Right lobe of liver (tissue), 6 donors: ENCODE measurements around the gene ZNF576. TPM values are rescaled to one million over a fixed set of nuclear protein-coding genes. Genes with fewer than 3 reads are reported as not detected.

Source experiments
- ATAC-seq, 4 donors: fragments of 200-7000 bp; cut with Tn5 transposase; one replicate each; pipeline ENCODE4 v1.9.1; 2020; ENCODE audit warnings: mild to moderate bottlenecking in 4 of 4, moderate library complexity in 4 of 4
- DNase-seq, 3 donors: peaks; one replicate each; pipeline ENCODE4 v3.0.0-alpha.2; 2020
- H3K27ac ChIP-seq, 3 donors: fragments of 200-600 bp; one replicate each; pipeline ENCODE4 v1.8.0; 2022
- H3K27me3 ChIP-seq, 2 donors: fragments of 200-600 bp; one replicate each; pipeline ENCODE4 v1.8.0; 2022
- H3K36me3 ChIP-seq, 4 donors: fragments of 200-600 bp; sonication (generic) in 1 of 4; one replicate each; pipeline versions ENCODE4 v1.5.1 to v1.8.0; 2017 to 2022; ENCODE audit warnings: control low read depth in 1 of 4
- H3K4me1 ChIP-seq, 4 donors: fragments of 200-600 bp; sonication (generic) in 1 of 4; one replicate each; pipeline versions ENCODE4 v1.5.1 to v1.8.0; 2017 to 2022; ENCODE audit warnings: control low read depth in 1 of 4
- H3K4me3 ChIP-seq, 3 donors: fragments of 200-600 bp; one replicate each; pipeline ENCODE4 v1.8.0; 2022
- H3K9me3 ChIP-seq, 4 donors: fragments of 200-600 bp; sonication (generic) in 1 of 4; one replicate each; pipeline versions ENCODE4 v1.5.1 to v1.8.0; 2017 to 2022; ENCODE audit warnings: control low read depth in 1 of 4
- POLR2A ChIP-seq: fragments of 450-650 bp; IDR thresholded peaks from one replicate; pipeline ENCODE4 v1.6.1; 2017; ENCODE audit warnings: antibody characterized with exemption, mild to moderate bottlenecking
- WGBS: methylation state at CpG from one replicate; pipeline ENCODE4 v1.1.6; 2018; ENCODE audit warnings: low coverage, low lambda C conversion rate; ENCODE audit not compliant: insufficient coverage; ENCODE audit errors: missing lambda C conversion rate; 5-methylcytosine and 5-hydroxymethylcytosine counted together
- intact Hi-C, 2 donors: fragments of 100-400 bp; cut with DNase I; formaldehyde crosslinking; loops; one replicate each; pipeline versions ENCODE4 v1.11.2 to v1.14.1; 2022
- total RNA-seq, 6 experiments: library from RNA; depleted of rRNA in 2 of 6; stranded (reverse); fragments of >200 nt in 2 of 6; fragmentation: NEBNext Ultra II Directional in 3 of 6; extraction: Animal tissue kit (Norgen Biotek cat#: 25700) in 3 of 6; gene quantifications; one replicate each; pipeline versions ENCODE4 v1.1.0 to v1.2.4, GENCODE V29; 2016 to 2023
- TF ChIP-seq, protein P1 (sequence below), 4 donors: fragments of 200-600 bp in 3 of 4; fragments of 450-650 bp in 1 of 4; IDR thresholded peaks; one replicate each; pipeline versions ENCODE4 v1.5.1 to v1.8.0; 2016 to 2022; ENCODE audit warnings: antibody characterized with exemption in 4 of 4, mild to moderate bottlenecking in 2 of 4
- donor health status: DM: no; HTN: yes; CAD: no.
- donor health status: DM: no; HTN: no; CAD: no.
- donor health status: DM: no; HTN: no; CAD: no.
- donor health status: DM: no; HTN: yes; CAD: no.
- donor health status: DM: no; HTN: yes; CAD: no.

Gene ZNF576
- total RNA-seq, 6 experiments from 2014 or later: 7.7 to 15.8 (median 10.3) TPM

DNA sequence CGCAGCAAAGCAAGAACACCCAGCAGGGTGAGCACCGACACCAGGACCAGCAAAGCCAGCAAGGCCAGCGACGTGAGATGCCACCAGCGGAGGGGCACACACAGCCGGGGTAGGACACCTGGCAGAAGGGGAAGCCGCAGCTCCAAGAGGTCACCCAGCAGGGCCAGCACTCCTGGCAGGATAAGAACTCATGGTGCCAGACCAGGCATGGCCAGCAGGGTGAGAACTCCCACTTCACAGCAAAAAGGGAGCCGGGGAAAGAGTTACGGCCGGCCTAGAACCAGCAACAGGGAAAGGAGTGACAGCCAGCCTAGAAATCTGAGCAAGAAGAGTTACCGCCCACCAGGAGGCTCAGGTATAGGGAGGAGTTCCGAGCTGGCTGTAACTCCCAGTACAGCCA, 16.0 kb downstream of the ZNF576 start:
- intact Hi-C loops: no loop called here
- no peak for ATAC-seq

DNA sequence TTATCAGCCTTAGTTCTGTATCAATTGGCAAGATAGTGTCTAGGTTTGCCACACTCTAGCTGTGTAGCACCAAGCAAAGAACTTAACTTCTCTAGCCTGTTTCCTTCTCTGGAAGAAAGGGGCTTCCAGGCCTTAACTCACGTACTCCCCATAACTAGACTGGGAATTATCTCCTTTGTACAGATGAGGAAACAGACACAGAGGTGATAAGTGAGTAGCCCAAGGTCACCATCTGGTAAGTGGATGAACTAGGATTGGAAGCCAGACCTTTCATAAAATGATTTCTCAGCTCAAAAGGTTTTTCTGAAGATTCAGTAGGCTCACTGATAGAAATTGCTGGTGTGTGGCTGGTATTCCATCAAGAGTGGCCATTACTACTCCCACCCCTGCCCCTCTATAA, 19.9 kb downstream of the ZNF576 start:
- peaks cover 0 to 4% (median 0%) of the 10 kb centered on the region in 4 donors for H3K4me1 ChIP-seq
- H3K9me3 ChIP-seq: no peaks in the 10 kb centered on the region
- no peak for TF ChIP-seq POLR2A
- TF ChIP-seq, protein P1, sequence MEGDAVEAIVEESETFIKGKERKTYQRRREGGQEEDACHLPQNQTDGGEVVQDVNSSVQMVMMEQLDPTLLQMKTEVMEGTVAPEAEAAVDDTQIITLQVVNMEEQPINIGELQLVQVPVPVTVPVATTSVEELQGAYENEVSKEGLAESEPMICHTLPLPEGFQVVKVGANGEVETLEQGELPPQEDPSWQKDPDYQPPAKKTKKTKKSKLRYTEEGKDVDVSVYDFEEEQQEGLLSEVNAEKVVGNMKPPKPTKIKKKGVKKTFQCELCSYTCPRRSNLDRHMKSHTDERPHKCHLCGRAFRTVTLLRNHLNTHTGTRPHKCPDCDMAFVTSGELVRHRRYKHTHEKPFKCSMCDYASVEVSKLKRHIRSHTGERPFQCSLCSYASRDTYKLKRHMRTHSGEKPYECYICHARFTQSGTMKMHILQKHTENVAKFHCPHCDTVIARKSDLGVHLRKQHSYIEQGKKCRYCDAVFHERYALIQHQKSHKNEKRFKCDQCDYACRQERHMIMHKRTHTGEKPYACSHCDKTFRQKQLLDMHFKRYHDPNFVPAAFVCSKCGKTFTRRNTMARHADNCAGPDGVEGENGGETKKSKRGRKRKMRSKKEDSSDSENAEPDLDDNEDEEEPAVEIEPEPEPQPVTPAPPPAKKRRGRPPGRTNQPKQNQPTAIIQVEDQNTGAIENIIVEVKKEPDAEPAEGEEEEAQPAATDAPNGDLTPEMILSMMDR (IDR thresholded peaks at IDR 0.05): no peak
- no peak overlapping the region for H3K4me3 ChIP-seq
- peaks cover 0 to 7% (median 0%) of the 10 kb centered on the region in 4 donors for H3K36me3 ChIP-seq
- DNase-seq (no peak), ATAC-seq (no peak)
- intact Hi-C loops: no loop called here
- no peaks in the 10 kb centered on the region for H3K27me3 ChIP-seq
- no peak overlapping the region for H3K27ac ChIP-seq
- WGBS: 43% methylated on average over 1 of the region's 1 CpG

More for the DNA sequence above, 16.0 kb downstream of the ZNF576 start:
- TF ChIP-seq, protein P1 (IDR thresholded peaks at IDR 0.05): no peak
- TF ChIP-seq POLR2A: no peak
- Histone ChIP-seq H3K4me3 (no peak overlapping the region), H3K27ac (no peak overlapping the region), H3K9me3 (no peaks in the 10 kb centered on the region), H3K4me1 (no peaks in the 10 kb centered on the region), H3K36me3 (peaks cover 0 to 7% (median 2%) of the 10 kb centered on the region in 4 donors), H3K27me3 (no peaks in the 10 kb centered on the region)
- no peak for DNase-seq
- WGBS: 100% methylated on average over 1 of the region's 12 CpGs

DNA sequence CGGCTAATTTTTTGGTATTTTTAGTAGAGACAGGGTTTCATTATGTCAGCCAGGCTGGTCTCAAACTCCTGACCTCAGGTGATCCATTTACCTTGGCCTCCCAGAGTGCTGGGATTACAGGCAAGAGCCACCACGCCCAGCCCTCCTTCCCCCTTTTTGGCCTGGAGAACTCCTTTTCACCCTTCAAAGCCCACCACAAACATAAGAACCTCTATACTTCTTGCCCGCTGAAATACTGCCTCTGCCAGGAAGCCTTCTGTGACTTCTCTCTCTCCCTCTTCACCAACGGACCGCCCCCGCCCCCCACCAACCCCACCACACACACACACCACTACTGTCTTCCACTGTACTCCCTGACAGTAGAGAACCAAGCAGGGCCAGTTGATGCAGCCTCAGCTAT, 20.6 kb downstream of the ZNF576 start:
- no peaks in the 10 kb centered on the region for H3K9me3 ChIP-seq
- H3K36me3 ChIP-seq: peaks cover 0 to 7% (median 0%) of the 10 kb centered on the region in 4 donors
- TF ChIP-seq, protein P1 (IDR thresholded peaks at IDR 0.05): no peak
- no peak for TF ChIP-seq POLR2A
- WGBS: 82% methylated on average over 4 of the region's 6 CpGs
- ATAC-seq (no peak), DNase-seq (no peak)
- no peaks in the 10 kb centered on the region for H3K27me3 ChIP-seq
- no peak overlapping the region for H3K4me3 ChIP-seq
- H3K27ac ChIP-seq: no peak overlapping the region
- intact Hi-C loops: no loop called here
- H3K4me1 ChIP-seq: peaks cover 0 to 4% (median 0%) of the 10 kb centered on the region in 4 donors

DNA sequence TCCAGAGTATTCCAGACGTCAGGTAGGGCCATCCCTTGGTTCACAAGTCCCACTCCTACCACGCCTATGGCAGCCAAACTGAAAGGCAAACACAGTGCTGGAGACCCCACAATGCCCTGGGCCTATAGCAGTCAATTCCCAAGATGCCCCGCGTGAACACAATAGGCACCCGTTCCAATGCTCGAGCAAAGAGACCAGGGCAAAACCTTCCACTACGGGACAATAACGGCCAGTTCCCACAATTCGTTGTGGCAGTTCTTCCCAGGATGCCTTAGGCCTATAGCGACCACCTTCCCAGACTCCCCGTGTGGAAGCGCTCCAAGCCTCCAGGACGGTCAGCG, 22.5 kb downstream of the ZNF576 start:
- Histone ChIP-seq H3K36me3 (no peaks in the 10 kb centered on the region), H3K9me3 (no peaks in the 10 kb centered on the region), H3K4me1 (peaks cover 0 to 4% (median 0%) of the 10 kb centered on the region in 4 donors), H3K4me3 (peak overlapping the region; percentile 85 to 99 (median 97)), H3K27me3 (no peaks in the 10 kb centered on the region), H3K27ac (peak overlapping the region; percentile 82 to 93 (median 86))
- peak; percentile 33 to 55 (median 45) for ATAC-seq
- peak in 1 of 3 donors; percentile 29 for DNase-seq
- 3% methylated on average over 12 of the region's 14 CpGs for WGBS
- TF ChIP-seq POLR2A: no peak
- TF ChIP-seq, protein P1 (IDR thresholded peaks at IDR 0.05): no peak
- intact Hi-C loops: no loop called here
